ENCODE data around the gene ZNF407.

ZNF407 gene

GRCh38 chr18:75008186-75008585 is 410.5 kb downstream of the ZNF407 start:
- no peak for DNase-seq (ENCODE audit: low read depth in 3 of 3)

GRCh38 chr18:75009296-75009695 is 411.6 kb downstream of the ZNF407 start:
- no peak for DNase-seq (ENCODE audit: low read depth in 3 of 3)

GRCh38 chr18:75009878-75010277 is 412.2 kb downstream of the ZNF407 start:
- DNase-seq (ENCODE audit: low read depth in 3 of 3) = no peak

DNA sequence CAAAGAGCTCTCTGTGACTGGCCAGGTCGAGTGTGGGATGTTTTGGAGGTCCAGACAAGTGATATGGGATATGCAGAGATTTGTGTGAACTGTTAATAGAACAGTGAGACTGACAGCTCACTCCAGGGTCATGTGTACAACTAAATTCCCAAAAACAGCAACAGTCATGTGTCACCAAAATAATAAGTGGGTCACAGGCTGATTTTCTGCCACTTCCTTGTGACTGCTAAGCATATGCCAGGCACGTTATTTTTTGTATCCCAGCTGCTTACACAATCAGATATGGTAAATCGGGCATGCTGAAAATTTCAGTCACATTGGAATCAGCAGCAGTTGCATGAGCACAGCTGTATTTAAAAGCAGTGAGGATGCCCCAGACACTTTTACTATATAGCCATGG is 412.6 kb downstream of the ZNF407 start:
- no peak for DNase-seq (ENCODE audit: low read depth in 3 of 3)

- no peak for DNase-seq (ENCODE audit: low read depth in 3 of 3)
Observed at GRCh38 chr18:75010689-75011088, 413.0 kb downstream of the ZNF407 start.

GRCh38 chr18:75016025-75016717 is 418.5 kb downstream of the ZNF407 start:
- no peak for DNase-seq (ENCODE audit: low read depth in 3 of 3)

DNA sequence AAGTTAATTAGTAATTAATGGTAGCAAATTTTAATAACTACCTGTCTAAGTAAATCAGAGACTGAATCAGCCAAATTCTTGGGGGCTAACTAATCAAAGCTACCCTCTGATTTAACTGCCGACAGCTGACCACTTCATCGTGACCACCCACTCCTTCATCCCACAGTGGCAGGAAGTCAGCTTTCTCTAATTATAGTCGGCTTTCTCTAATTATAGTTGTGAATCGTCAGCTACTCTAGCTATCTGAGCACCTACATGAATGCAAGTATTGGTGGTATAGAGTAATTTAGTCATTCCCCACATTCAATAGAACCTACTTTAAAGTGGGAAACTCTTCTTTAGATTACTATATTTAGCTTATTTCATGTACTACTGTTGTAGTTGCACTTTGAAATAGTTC is 425.8 kb downstream of the ZNF407 start:
- no peak for DNase-seq (ENCODE audit: low read depth in 3 of 3)

- no peak for DNase-seq (ENCODE audit: low read depth in 3 of 3)
Observed at GRCh38 chr18:75024871-75025270, 427.2 kb downstream of the ZNF407 start.

DNA sequence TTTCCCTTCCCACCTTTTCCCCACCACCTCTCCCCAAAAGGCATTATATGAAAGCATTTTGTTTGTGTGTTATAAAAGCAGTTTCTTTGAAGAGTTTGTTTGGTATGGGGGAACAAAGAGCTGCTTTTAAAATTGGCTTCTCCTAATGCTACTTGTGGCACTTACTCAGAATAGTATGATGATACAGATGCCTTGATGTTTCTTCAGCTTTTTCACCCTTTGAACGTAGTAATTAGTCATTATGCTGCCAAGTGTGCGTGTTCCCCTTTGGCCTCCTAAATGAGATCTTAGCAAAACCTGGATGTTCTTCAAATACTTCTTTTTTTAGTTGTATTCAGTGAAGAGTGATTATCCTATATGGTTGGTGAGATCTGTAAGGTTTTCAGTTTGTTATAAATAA is 427.9 kb downstream of the ZNF407 start:
- no peak for DNase-seq (ENCODE audit: low read depth in 3 of 3)

DNA sequence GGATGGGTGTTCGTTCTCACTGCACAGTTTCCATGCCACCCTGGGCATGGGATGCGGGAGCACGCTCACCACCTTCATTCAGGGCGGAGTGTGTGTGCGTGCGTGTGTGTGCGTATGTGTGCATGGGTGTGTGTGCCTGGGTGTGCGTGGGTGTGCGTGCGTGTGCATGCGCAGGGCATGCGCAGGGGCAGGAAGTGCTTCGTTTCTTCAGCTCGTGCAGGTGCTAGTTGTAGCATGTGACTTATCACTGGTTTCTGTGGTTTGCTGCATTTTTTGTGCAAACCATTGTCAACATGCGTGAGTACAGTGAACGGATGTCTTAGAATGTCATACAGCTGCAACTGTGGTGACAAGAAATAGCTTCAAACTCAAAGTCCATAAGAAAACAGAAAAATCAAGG is 431.8 kb downstream of the ZNF407 start:
- DNase-seq (ENCODE audit: low read depth in 3 of 3) = peak in 1 of 3 experiments; percentile 2

DNA sequence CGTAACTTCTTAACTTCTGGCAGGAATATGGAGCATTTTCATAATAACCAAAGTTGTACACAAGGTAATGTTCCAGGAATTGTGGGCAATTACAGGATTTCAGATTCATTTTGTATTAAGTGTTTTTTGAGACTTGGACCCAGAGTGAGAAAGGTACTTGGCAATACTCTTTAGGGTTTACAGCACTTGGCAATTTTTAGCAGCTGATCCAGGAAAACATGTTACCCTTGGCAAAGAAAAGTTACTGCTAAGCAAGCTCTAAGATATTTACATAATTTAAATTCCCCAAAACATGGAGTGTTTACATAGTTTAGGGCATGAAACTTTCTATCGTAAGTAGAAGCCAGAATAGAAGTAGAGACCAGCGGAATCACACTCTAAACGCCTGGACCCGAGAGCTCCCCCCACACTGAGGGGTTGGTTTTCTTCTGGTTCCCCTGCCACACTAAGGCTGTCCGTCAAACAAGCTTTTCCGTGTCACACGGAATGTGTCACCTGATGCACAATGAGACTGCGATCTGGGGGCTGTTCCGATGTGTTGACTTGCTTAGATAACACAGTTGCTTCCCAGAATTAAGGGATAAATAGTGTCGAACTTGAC is 434.1 kb downstream of the ZNF407 start:
- no peak for DNase-seq (ENCODE audit: low read depth in 3 of 3)

- no peak for DNase-seq (ENCODE audit: low read depth in 3 of 3)
Observed at GRCh38 chr18:75033516-75033915, 435.8 kb downstream of the ZNF407 start.

DNA sequence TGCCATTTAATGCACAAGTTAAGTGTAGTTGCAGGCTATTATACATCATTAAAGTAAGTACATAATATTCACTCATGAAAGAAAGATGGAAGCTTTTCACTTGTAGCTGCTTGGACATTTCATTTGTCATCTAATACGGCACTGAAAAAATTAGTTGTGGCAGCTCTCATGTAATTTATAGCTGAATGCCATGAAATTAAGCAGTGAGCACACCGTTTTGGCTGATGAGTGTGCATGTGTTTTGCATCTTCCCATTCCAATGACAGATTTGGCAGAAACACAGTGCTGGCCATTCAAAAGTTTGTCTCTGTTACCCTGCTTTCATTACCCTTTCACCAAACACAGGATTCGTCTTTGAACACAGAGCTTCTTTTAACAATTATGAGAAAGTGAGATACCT is 437.3 kb downstream of the ZNF407 start:
- DNase-seq (ENCODE audit: low read depth in 3 of 3) = no peak

DNA sequence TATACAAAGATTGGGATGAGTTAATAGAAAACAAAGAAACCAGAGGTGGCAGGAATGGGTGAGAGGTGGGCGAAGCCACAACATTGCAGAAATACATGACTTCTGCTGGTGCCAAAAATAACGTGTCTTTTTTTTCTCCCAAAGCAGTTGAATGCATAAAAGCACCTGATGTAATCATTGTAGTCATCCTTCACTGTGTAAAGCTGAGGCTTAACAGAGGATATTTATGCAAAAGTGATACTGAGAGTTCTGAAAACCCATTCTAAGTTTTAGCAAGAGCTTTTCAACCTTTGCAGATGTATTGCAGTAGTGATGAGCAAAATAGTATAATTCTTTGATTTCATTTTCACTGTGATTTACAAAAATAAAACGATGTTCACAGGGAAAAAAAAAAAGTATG is 438.3 kb downstream of the ZNF407 start:
- no peak for DNase-seq (ENCODE audit: low read depth in 3 of 3)

GRCh38 chr18:75036917-75037688 is 439.4 kb downstream of the ZNF407 start:
- DNase-seq (ENCODE audit: low read depth in 3 of 3) = no peak

- DNase-seq (ENCODE audit: low read depth in 3 of 3) = no peak
Observed at GRCh38 chr18:75037689-75037955, 440.0 kb downstream of the ZNF407 start.

DNA sequence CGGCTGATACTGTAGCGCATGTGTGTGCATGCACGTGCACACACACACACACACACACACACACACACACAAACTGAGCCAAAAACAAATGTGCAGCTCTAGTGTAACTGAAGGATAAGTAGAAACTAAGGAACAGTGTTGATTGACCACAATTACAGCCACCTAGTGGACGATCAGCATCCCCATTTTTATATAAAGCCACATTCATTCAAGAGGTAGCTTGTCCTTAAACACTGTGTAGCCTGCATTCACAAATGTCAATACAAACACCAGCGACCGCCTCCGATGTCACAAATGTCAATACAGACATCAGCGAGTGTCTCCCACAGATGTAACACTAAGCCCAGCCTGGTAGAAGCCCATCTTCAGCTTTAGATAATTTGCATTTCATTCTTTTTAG is 443.9 kb downstream of the ZNF407 start:
- no peak for DNase-seq (ENCODE audit: low read depth in 3 of 3)

DNA sequence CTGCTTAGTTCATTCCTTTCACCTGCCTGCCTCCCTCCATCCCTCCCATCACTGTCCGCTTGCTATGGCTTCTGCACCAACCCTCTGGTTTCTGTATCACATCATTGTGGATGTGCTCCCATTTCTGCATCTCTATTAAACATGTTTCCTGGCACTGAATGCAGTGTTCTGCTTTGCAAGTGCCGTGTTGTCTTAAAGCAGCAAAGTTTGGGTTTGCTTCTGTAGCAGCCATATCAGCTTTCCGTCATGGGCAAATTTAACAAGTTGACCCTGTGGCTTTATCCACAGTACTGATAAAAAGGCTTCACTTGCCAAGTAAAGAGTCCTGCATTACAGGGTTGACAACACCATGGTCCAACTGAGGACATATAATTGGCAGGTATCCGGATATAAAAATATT is 445.8 kb downstream of the ZNF407 start:
- no peak for DNase-seq (ENCODE audit: low read depth in 3 of 3)

DNA sequence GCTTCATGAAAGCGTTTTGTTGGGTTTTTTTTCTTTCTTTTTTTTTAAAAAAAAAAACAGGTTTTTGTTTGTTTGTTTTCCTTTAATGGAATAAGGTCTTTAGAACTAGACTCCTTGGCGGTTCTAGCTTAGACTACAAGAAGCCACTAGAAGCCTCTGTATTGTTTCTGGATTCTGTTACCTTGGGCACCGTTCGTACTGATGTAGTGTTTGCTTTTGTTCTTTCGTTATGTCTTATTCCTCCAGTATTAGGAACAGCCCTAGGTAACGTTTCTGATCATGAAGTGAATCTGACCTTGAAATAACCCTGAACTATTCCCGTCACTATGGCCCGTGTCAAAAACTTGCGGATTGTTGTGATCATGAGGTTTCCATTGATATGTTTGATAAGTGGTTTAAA is 446.6 kb downstream of the ZNF407 start:
- no peak for DNase-seq (ENCODE audit: low read depth in 3 of 3)

GRCh38 chr18:75044791-75045190 is 447.1 kb downstream of the ZNF407 start:
- DNase-seq (ENCODE audit: low read depth in 3 of 3) = no peak

DNA sequence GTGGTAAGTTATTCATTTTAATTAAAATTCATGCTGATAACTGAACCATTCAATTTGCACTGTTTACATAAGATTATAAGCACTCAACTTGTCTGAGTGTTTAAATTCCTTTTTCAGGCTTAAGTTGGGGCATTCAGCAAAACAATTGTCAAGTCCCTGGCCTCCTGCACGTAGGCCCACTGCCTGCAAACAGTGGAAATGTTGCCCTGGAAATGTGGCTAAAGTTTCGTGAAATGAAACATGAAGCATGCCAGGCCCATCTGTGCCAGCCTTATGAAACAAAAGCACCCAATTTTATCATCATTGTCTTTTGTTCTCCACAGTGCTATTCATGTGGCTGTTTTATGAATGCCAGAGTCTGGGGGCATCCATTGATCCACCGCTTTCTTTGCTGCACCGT is 447.6 kb downstream of the ZNF407 start:
- DNase-seq (ENCODE audit: low read depth in 3 of 3) = no peak

- no peak for DNase-seq (ENCODE audit: low read depth in 3 of 3)
Observed at GRCh38 chr18:75047240-75047961, 449.7 kb downstream of the ZNF407 start.
